A673 (cell line): ENCODE measurements around the gene PLPP2. TPM values are rescaled to one million over a fixed set of nuclear protein-coding genes. Genes with fewer than 3 reads are reported as not detected.
"Not testable (repeated sequence)": the region's sequence is repeated elsewhere in the genome, so short reads cannot be mapped to it uniquely, and the experiment has no call there.

ENCODE experiments used
- BruUV-seq: library from RNA; stranded (reverse); fragments of 400-500 nt; replicated peaks from 2 replicates; lab custom pipeline; 2021; lab: Mats Ljungman, UMichigan
- CTCF ChIA-PET: fragments of 300-600 bp; sonication (Branson Sonifier 250); formaldehyde crosslinking; loops from one replicate; lab custom pipeline; 2022; ENCODE audit warnings: antibody characterized with exemption; lab: Charles Lee
- POLR2A ChIA-PET: fragments of 300-600 bp; sonication (Branson Sonifier 250); formaldehyde crosslinking; loops from one replicate; lab custom pipeline; 2022; ENCODE audit warnings: antibody characterized with exemption; ENCODE audit not compliant: low non-redundant PET; lab: Charles Lee
- DNase-seq: peaks from one replicate; pipeline ENCODE4 v3.0.0-alpha.2; 2015; ENCODE audit warnings: low spot score
- H3K27ac ChIP-seq: fragments of 200-600 bp; sonication (generic); 2 replicates; pipeline ENCODE4 v1.5.1; 2016; ENCODE audit warnings: mixed run types, low read depth, mild to moderate bottlenecking, mixed read lengths, antibody characterized with exemption, low read length; ENCODE audit not compliant: poor library complexity, severe bottlenecking
- H3K27me3 ChIP-seq: fragments of 200-600 bp; sonication (generic); replicated peaks from 2 replicates; pipeline ENCODE4 v1.6.1; 2017; ENCODE audit warnings: mixed run types, low read depth, mild to moderate bottlenecking, mixed read lengths, antibody characterized with exemption, low read length; ENCODE audit not compliant: insufficient read depth, poor library complexity
- H3K36me3 ChIP-seq: fragments of 200-600 bp; sonication (generic); 2 replicates; pipeline ENCODE4 v1.6.1; 2016; ENCODE audit warnings: mixed run types, mild to moderate bottlenecking, mixed read lengths, antibody characterized with exemption, low read length; ENCODE audit not compliant: insufficient read depth, poor library complexity, severe bottlenecking
- H3K4me1 ChIP-seq: fragments of 200-600 bp; sonication (generic); 2 replicates; pipeline ENCODE4 v1.6.1; 2017; ENCODE audit warnings: mixed run types, mild to moderate bottlenecking, mixed read lengths, antibody characterized with exemption, low read length; ENCODE audit not compliant: insufficient read depth, poor library complexity, severe bottlenecking
- H3K4me3 ChIP-seq: fragments of 200-600 bp; sonication (generic); 2 replicates; pipeline ENCODE4 v1.5.1; 2016; ENCODE audit warnings: low read depth, mixed run types, mild to moderate bottlenecking, mixed read lengths, low read length; ENCODE audit not compliant: poor library complexity, severe bottlenecking
- H3K9me3 ChIP-seq: fragments of 200-600 bp; sonication (generic); 2 replicates; pipeline ENCODE4 v1.6.1; 2016; ENCODE audit warnings: mixed run types, low read depth, mild to moderate bottlenecking, mixed read lengths, antibody characterized with exemption, low read length; ENCODE audit not compliant: poor library complexity, severe bottlenecking
- CTCF ChIP-seq: fragments of 300-800, 200-600 bp; sonication (generic); conservative IDR thresholded peaks from 2 replicates; pipeline ENCODE4 v1.5.1; 2017; ENCODE audit warnings: low read depth, mild to moderate bottlenecking, antibody characterized with exemption, low read length, moderate library complexity, mixed read lengths
- EZH2 ChIP-seq: fragments of 200-600 bp; sonication (generic); IDR thresholded peaks from 2 replicates; pipeline ENCODE4 v1.6.1; 2017; ENCODE audit warnings: borderline replicate concordance, low read depth, mild to moderate bottlenecking, mixed read lengths, antibody characterized with exemption, low read length; ENCODE audit not compliant: poor library complexity, severe bottlenecking
- intact Hi-C: fragments of 100-400 bp; cut with micrococcal nuclease; formaldehyde crosslinking; loops from one replicate; pipeline ENCODE4 v1.10.0; 2022; ENCODE audit not compliant: unreplicated experiment
- total RNA-seq: library from RNA; stranded (reverse); gene quantifications from 2 replicates; pipeline ENCODE4 v1.2.3, GENCODE V29; 2021

PLPP2 gene
- total RNA-seq, 1 experiment from 2014 or later: 2.6 TPM

- Histone ChIP-seq H3K36me3 (no peaks in the 10 kb centered on the region), H3K9me3 (no peaks in the 10 kb centered on the region), H3K27ac (no peak overlapping the region), H3K4me3 (no peak overlapping the region), H3K4me1 (no peaks in the 10 kb centered on the region), H3K27me3 (peaks cover 29% of the 10 kb centered on the region)
- TF ChIP-seq EZH2 (no peak), CTCF (no peak)
- intact Hi-C loops: no loop called here
- ChIA-PET CTCF (no interaction called here), POLR2A (no interaction called here)
- DNase-seq: no peak
- no TSS peak for BruUV-seq
Measured at GRCh38 chr19:262125-262524, 29.1 kb downstream of the PLPP2 start.

GRCh38 chr19:256804-257203 is 34.4 kb downstream of the PLPP2 start:
- intact Hi-C loops, H3K27ac ChIP-seq, H3K9me3 ChIP-seq, POLR2A ChIA-PET, H3K4me1 ChIP-seq, CTCF ChIA-PET, H3K4me3 ChIP-seq, BruUV-seq, H3K36me3 ChIP-seq, DNase-seq, H3K27me3 ChIP-seq: not testable (repeated sequence)

GRCh38 chr19:252421-253186 is 38.6 kb downstream of the PLPP2 start:
- intact Hi-C loops, H3K4me1 ChIP-seq, POLR2A ChIA-PET, H3K4me3 ChIP-seq, H3K27me3 ChIP-seq, H3K27ac ChIP-seq, CTCF ChIA-PET, H3K9me3 ChIP-seq, BruUV-seq, DNase-seq, H3K36me3 ChIP-seq: not testable (repeated sequence)

GRCh38 chr19:246551-246950 is 44.7 kb downstream of the PLPP2 start:
- TF ChIP-seq CTCF: no peak
- TF ChIP-seq EZH2: no peak
- H3K9me3 ChIP-seq: no peaks in the 10 kb centered on the region
- H3K36me3 ChIP-seq: no peaks in the 10 kb centered on the region
- no peak for DNase-seq
- no peaks in the 10 kb centered on the region for H3K4me1 ChIP-seq
- ChIA-PET POLR2A (no interaction called here), CTCF (no interaction called here)
- no TSS peak for BruUV-seq
- no peaks in the 10 kb centered on the region for H3K27me3 ChIP-seq
- H3K27ac ChIP-seq: no peak overlapping the region
- no peak overlapping the region for H3K4me3 ChIP-seq
- intact Hi-C loops: no loop called here

- BruUV-seq, POLR2A ChIA-PET, H3K27ac ChIP-seq, CTCF ChIA-PET, H3K9me3 ChIP-seq, DNase-seq, H3K4me1 ChIP-seq, H3K27me3 ChIP-seq, intact Hi-C loops, H3K36me3 ChIP-seq: not testable (repeated sequence)
- H3K4me3 ChIP-seq: peak overlapping the region; percentile 25
Measured at GRCh38 chr19:245900-246299, 45.3 kb downstream of the PLPP2 start.
